GM06990 (cell line): ENCODE data around the gene RRP9.

Source experiments
- DNase-seq: peaks from one replicate; pipeline ENCODE4 v3.0.0-alpha.2; 2011; ENCODE audit not compliant: insufficient read length; ENCODE audit errors: extremely low read depth
- H3K27me3 ChIP-seq: replicated peaks from 2 replicates; pipeline ENCODE4 v1.6.0; 2011; ENCODE audit warnings: low read length; ENCODE audit not compliant: control insufficient read depth, insufficient read depth
- H3K36me3 ChIP-seq: 2 replicates; pipeline ENCODE4 v1.5.1; 2011; ENCODE audit warnings: low read length; ENCODE audit not compliant: control insufficient read depth, insufficient read depth
- H3K4me3 ChIP-seq: replicated peaks from 2 replicates; pipeline ENCODE4 v1.5.1; 2011; ENCODE audit warnings: low read depth, mild to moderate bottlenecking, control low read depth, low read length
- CTCF ChIP-seq: IDR thresholded peaks from 2 replicates; pipeline ENCODE4 v1.5.1; 2011; ENCODE audit warnings: low read length, control low read depth, mild to moderate bottlenecking, inconsistent platforms; ENCODE audit not compliant: insufficient read depth, poor library complexity, severe bottlenecking

RRP9 gene

GRCh38 chr3:51960386-51960785 is 18.7 kb upstream of the RRP9 start:
- H3K36me3 ChIP-seq = no peaks in the 10 kb centered on the region
- H3K4me3 ChIP-seq = no peak overlapping the region
- TF ChIP-seq CTCF = no peak
- H3K27me3 ChIP-seq = no peaks in the 10 kb centered on the region
- DNase-seq = no peak

- DNase-seq = no peak
- TF ChIP-seq CTCF = no peak
- Histone ChIP-seq H3K36me3 (no peaks in the 10 kb centered on the region), H3K4me3 (no peak overlapping the region), H3K27me3 (no peaks in the 10 kb centered on the region)
Observed at GRCh38 chr3:51959651-51960050, 17.9 kb upstream of the RRP9 start.

- DNase-seq = no peak
- no peak overlapping the region for H3K4me3 ChIP-seq
- TF ChIP-seq CTCF = no peak
- H3K36me3 ChIP-seq = no peaks in the 10 kb centered on the region
- H3K27me3 ChIP-seq = no peaks in the 10 kb centered on the region
Observed at GRCh38 chr3:51958603-51959521, 17.2 kb upstream of the RRP9 start.

- no peak for DNase-seq
- H3K36me3 ChIP-seq = no peaks in the 10 kb centered on the region
- H3K4me3 ChIP-seq = no peak overlapping the region
- H3K27me3 ChIP-seq = no peaks in the 10 kb centered on the region
- no peak for TF ChIP-seq CTCF
Observed at GRCh38 chr3:51957520-51958205, 16.0 kb upstream of the RRP9 start.

- peak; percentile 24 for TF ChIP-seq CTCF
- Histone ChIP-seq H3K27me3 (no peaks in the 10 kb centered on the region), H3K4me3 (no peak overlapping the region), H3K36me3 (no peaks in the 10 kb centered on the region)
- DNase-seq = no peak
Observed at GRCh38 chr3:51955893-51956770, 14.4 kb upstream of the RRP9 start.
